ENCODE measurements around the gene SEM1. TPM values are rescaled to one million over a fixed set of nuclear protein-coding genes. Genes with fewer than 3 reads are reported as not detected.

SEM1 gene
- total and polyA plus RNA-seq, 2 experiments from 2014 or later, result 26.8 to 288 TPM

GRCh38 chr7:96671854-96672253 lies 37.8 kb downstream of the SEM1 start:
- Histone ChIP-seq H2AFZ (no peak overlapping the region), H3K27ac (no peak overlapping the region), H3K4me2 (no peak overlapping the region), H4K20me1 (ENCODE audit: insufficient read depth, poor library complexity, severe bottlenecking) (no peaks in the 10 kb centered on the region), H3K4me3 (no peak overlapping the region), H3K9me3 (ENCODE audit: low read depth) (no peaks in the 10 kb centered on the region), H3K4me1 (ENCODE audit: insufficient read depth) (no peaks in the 10 kb centered on the region), H3K36me3 (replicated peaks; ENCODE audit: insufficient read depth, low read depth) (no peaks in the 10 kb centered on the region), H3K27me3 (no peaks in the 10 kb centered on the region), H3K79me2 (no peaks in the 10 kb centered on the region), H3K9me2 (replicated peaks; ENCODE audit: insufficient read depth) (no peaks in the 10 kb centered on the region)
- TF ChIP-seq EZH2phosphoT487 (IDR thresholded peaks at IDR 0.05; ENCODE audit: low read depth, severe bottlenecking, unreplicated experiment), result no peak
- no peak for TF ChIP-seq EZH2 (IDR thresholded peaks at IDR 0.05; ENCODE audit: borderline replicate concordance)
- no peak for TF ChIP-seq CTCF (IDR thresholded peaks at IDR 0.05; ENCODE audit: poor library complexity)
- DNase-seq (ENCODE audit: low spot score), result no peak
- 88% methylated on average over 3 of the region's 3 CpGs for WGBS (ENCODE audit: low lambda C conversion rate, missing lambda C conversion rate)

GRCh38 chr7:96670338-96671289 lies 39.0 kb downstream of the SEM1 start:
- no peaks in the 10 kb centered on the region for H3K27me3 ChIP-seq
- H4K20me1 ChIP-seq (ENCODE audit: insufficient read depth, poor library complexity, severe bottlenecking), result no peaks in the 10 kb centered on the region
- no peaks in the 10 kb centered on the region for H3K9me2 ChIP-seq (replicated peaks; ENCODE audit: insufficient read depth)
- H3K4me1 ChIP-seq (ENCODE audit: insufficient read depth), result no peaks in the 10 kb centered on the region
- H3K36me3 ChIP-seq (replicated peaks; ENCODE audit: insufficient read depth, low read depth), result no peaks in the 10 kb centered on the region
- H2AFZ ChIP-seq, result no peak overlapping the region
- H3K4me2 ChIP-seq, result no peak overlapping the region
- no peaks in the 10 kb centered on the region for H3K9me3 ChIP-seq (ENCODE audit: low read depth)
- no peak overlapping the region for H3K4me3 ChIP-seq
- H3K79me2 ChIP-seq, result no peaks in the 10 kb centered on the region
- no peak for DNase-seq (ENCODE audit: low spot score)
- H3K27ac ChIP-seq, result no peak overlapping the region
- TF ChIP-seq EZH2phosphoT487 (IDR thresholded peaks at IDR 0.05; ENCODE audit: low read depth, severe bottlenecking, unreplicated experiment) (no peak), CTCF (IDR thresholded peaks at IDR 0.05; ENCODE audit: poor library complexity) (no peak), EZH2 (IDR thresholded peaks at IDR 0.05; ENCODE audit: borderline replicate concordance) (no peak)
- WGBS (ENCODE audit: low lambda C conversion rate, missing lambda C conversion rate), result 49% methylated on average over 3 of the region's 3 CpGs

- no peak overlapping the region for H2AFZ ChIP-seq
- H3K36me3 ChIP-seq (replicated peaks; ENCODE audit: insufficient read depth, low read depth), result no peaks in the 10 kb centered on the region
- TF ChIP-seq EZH2 (IDR thresholded peaks at IDR 0.05; ENCODE audit: borderline replicate concordance), result no peak
- no peak for TF ChIP-seq CTCF (IDR thresholded peaks at IDR 0.05; ENCODE audit: poor library complexity)
- TF ChIP-seq EZH2phosphoT487 (IDR thresholded peaks at IDR 0.05; ENCODE audit: low read depth, severe bottlenecking, unreplicated experiment), result no peak
- H3K27ac ChIP-seq, result no peak overlapping the region
- no peak overlapping the region for H3K4me3 ChIP-seq
- no peaks in the 10 kb centered on the region for H3K27me3 ChIP-seq
- no peaks in the 10 kb centered on the region for H4K20me1 ChIP-seq (ENCODE audit: insufficient read depth, poor library complexity, severe bottlenecking)
- H3K4me2 ChIP-seq, result no peak overlapping the region
- no peaks in the 10 kb centered on the region for H3K9me3 ChIP-seq (ENCODE audit: low read depth)
- H3K79me2 ChIP-seq, result no peaks in the 10 kb centered on the region
- no peaks in the 10 kb centered on the region for H3K4me1 ChIP-seq (ENCODE audit: insufficient read depth)
- DNase-seq (ENCODE audit: low spot score), result no peak
- H3K9me2 ChIP-seq (replicated peaks; ENCODE audit: insufficient read depth), result no peaks in the 10 kb centered on the region
Measured at GRCh38 chr7:96669812-96670211, 39.8 kb downstream of the SEM1 start.
